Activated CD8-positive, alpha-beta memory T cell treated with anti-CD3 and anti-CD28 coated beads, Interleukin-2, amount 10 ng/mL, durations not matched to agents 7 days and 5 days (primary cell): ENCODE data around the gene MVK. TPM values are rescaled to one million over a fixed set of nuclear protein-coding genes. Genes with fewer than 3 reads are reported as not detected.
"Not testable (repeated sequence)": the region's sequence is repeated elsewhere in the genome, so short reads cannot be mapped to it uniquely, and the experiment has no call there.

Experiments used
- ATAC-seq: fragments of 150-1000 bp; cut with Tn5 transposase; one replicate; pipeline ENCODE4 v1.10.0; 2021; ENCODE audit warnings: moderate library complexity
- CTCF ChIA-PET: fragments of 350-600 bp; sonication (Branson Sonifier 250); formaldehyde crosslinking; loops from one replicate; lab custom pipeline; 2021; ENCODE audit warnings: antibody characterized with exemption; lab: Charles Lee
- DNase-seq: peaks from one replicate; pipeline ENCODE4 v3.0.0-alpha.2; 2020
- H3K27ac Mint-ChIP-seq: one replicate; pipeline ENCODE4 v1.8.0; 2021; ENCODE audit warnings: mild to moderate bottlenecking, mixed read lengths
- H3K27me3 Mint-ChIP-seq: one replicate; pipeline ENCODE4 v1.8.0; 2021; ENCODE audit warnings: mixed read lengths
- H3K36me3 Mint-ChIP-seq: one replicate; pipeline ENCODE4 v1.8.0; 2021; ENCODE audit warnings: mild to moderate bottlenecking, mixed read lengths
- H3K4me1 Mint-ChIP-seq: one replicate; pipeline ENCODE4 v1.8.0; 2021; ENCODE audit warnings: mixed read lengths
- H3K4me3 Mint-ChIP-seq: one replicate; pipeline ENCODE4 v1.8.0; 2021; ENCODE audit warnings: mild to moderate bottlenecking, moderate library complexity, mixed read lengths
- H3K9me3 Mint-ChIP-seq: one replicate; pipeline ENCODE4 v1.8.0; 2022; ENCODE audit warnings: low read depth, mixed read lengths
- total RNA-seq, 2 experiments: library from RNA; stranded (reverse); gene quantifications; one replicate each; pipeline ENCODE4 v1.2.3, GENCODE V29; 2021

The MVK gene
- total RNA-seq, 2 experiments from 2014 or later, result 21.7 to 27.4 TPM

GRCh38 chr12:109601557-109601956 lies 28.0 kb downstream of the MVK start:
- Mint-ChIP-seq H3K36me3 (no peaks in the 10 kb centered on the region), H3K27ac (no peak overlapping the region), H3K4me3 (no peak overlapping the region), H3K9me3 (no peaks in the 10 kb centered on the region), H3K4me1 (peaks cover 23% of the 10 kb centered on the region), H3K27me3 (peaks cover 4% of the 10 kb centered on the region)
- DNase-seq (no peak), ATAC-seq (no peak)
- CTCF ChIA-PET, result interaction anchor here (5.8 kb wide), 1 partner anchor 174 kb away, joined by 74 read pairs; no protein-coding TSS in a partner anchor

- ATAC-seq, CTCF ChIA-PET, H3K36me3 Mint-ChIP-seq, H3K27me3 Mint-ChIP-seq, H3K9me3 Mint-ChIP-seq, H3K27ac Mint-ChIP-seq, DNase-seq, H3K4me3 Mint-ChIP-seq: not testable (repeated sequence)
- peaks cover 23% of the 10 kb centered on the region for H3K4me1 Mint-ChIP-seq
These were observed 28.5 kb downstream of the MVK start for GRCh38 chr12:109602132-109602531.

GRCh38 chr12:109604132-109604585 lies 30.6 kb downstream of the MVK start:
- H3K4me1 Mint-ChIP-seq, result peaks cover 24% of the 10 kb centered on the region
- H3K4me3 Mint-ChIP-seq, result peak overlapping the region; percentile 50
- H3K27ac Mint-ChIP-seq, result peak overlapping the region; percentile 79
- CTCF ChIA-PET, result interaction anchor here (1.4 to 1.6 kb wide), 2 partner anchors 9 to 241 kb away, joined by 3 to 4 read pairs; no protein-coding TSS in a partner anchor
- H3K27me3 Mint-ChIP-seq, result peaks cover 10% of the 10 kb centered on the region
- H3K36me3 Mint-ChIP-seq, result no peaks in the 10 kb centered on the region
- peak; percentile 11 for ATAC-seq
- DNase-seq, result no peak
- no peaks in the 10 kb centered on the region for H3K9me3 Mint-ChIP-seq

GRCh38 chr12:109605016-109605415 lies 31.4 kb downstream of the MVK start:
- peaks cover 24% of the 10 kb centered on the region for H3K4me1 Mint-ChIP-seq
- H3K27me3 Mint-ChIP-seq, result peaks cover 15% of the 10 kb centered on the region
- DNase-seq (no peak), ATAC-seq (no peak)
- H3K9me3 Mint-ChIP-seq, result no peaks in the 10 kb centered on the region
- CTCF ChIA-PET, result interaction anchor here (1.0 to 1.6 kb wide), 3 partner anchors 10 to 240 kb away, joined by 3 to 4 read pairs (median 3); partner anchors contain the start of genes MMAB and MVK
- H3K36me3 Mint-ChIP-seq, result no peaks in the 10 kb centered on the region
- H3K27ac Mint-ChIP-seq, result no peak overlapping the region
- no peak overlapping the region for H3K4me3 Mint-ChIP-seq

DNA sequence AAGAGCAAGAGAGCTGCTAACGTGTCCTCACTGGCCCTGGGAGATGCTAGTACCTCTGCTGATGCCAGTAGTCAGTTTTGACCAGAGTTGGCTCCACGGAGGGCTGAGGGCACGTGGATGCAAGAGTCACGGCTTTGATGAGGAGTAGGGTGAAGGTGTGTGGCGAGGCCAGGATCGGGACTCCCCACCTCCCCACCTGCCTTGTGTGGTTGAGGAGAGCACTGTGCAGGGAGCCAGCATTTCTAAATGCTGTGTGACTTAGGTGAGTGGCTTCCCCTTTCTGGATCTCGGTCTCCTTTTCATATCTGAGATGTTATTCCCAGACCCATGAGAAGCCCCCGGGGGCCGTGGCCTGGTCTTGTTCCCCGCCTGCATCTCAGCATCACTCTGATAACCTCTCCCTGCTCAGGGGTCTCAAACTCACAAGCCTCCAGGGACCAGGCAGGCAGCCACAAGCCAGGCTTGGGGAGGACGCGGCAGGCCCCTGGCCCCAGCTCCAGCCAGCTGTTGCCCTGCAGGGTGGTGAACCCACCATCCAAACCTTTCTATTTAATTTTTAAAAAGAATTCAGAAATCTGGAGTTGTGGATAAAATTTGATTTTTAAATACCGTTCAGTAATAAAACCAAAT lies 32.1 kb downstream of the MVK start:
- Mint-ChIP-seq H3K36me3 (no peaks in the 10 kb centered on the region), H3K4me1 (peaks cover 24% of the 10 kb centered on the region), H3K9me3 (no peaks in the 10 kb centered on the region), H3K27ac (no peak overlapping the region), H3K4me3 (no peak overlapping the region), H3K27me3 (peaks cover 15% of the 10 kb centered on the region)
- CTCF ChIA-PET, result interaction anchor here (1.0 to 2.3 kb wide), 2 partner anchors 8 to 32 kb away, joined by 3 to 14 read pairs; partner anchors contain the start of genes MMAB and MVK
- no peak for ATAC-seq
- no peak for DNase-seq

GRCh38 chr12:109606320-109607028 lies 32.9 kb downstream of the MVK start:
- Mint-ChIP-seq H3K4me1 (peaks cover 24% of the 10 kb centered on the region), H3K36me3 (no peaks in the 10 kb centered on the region), H3K27me3 (peaks cover 15% of the 10 kb centered on the region), H3K4me3 (no peak overlapping the region), H3K9me3 (no peaks in the 10 kb centered on the region), H3K27ac (no peak overlapping the region)
- ATAC-seq (no peak), DNase-seq (no peak)
- CTCF ChIA-PET, result interaction anchor here (1.0 to 2.3 kb wide), 2 partner anchors 9 to 33 kb away, joined by 3 to 14 read pairs; partner anchors contain the start of genes MMAB and MVK

GRCh38 chr12:109607618-109608017 lies 34.0 kb downstream of the MVK start:
- Mint-ChIP-seq H3K4me1 (peaks cover 24% of the 10 kb centered on the region), H3K36me3 (no peaks in the 10 kb centered on the region), H3K9me3 (no peaks in the 10 kb centered on the region), H3K27ac (no peak overlapping the region), H3K27me3 (peaks cover 22% of the 10 kb centered on the region), H3K4me3 (no peak overlapping the region)
- no peak for ATAC-seq
- DNase-seq, result no peak
- CTCF ChIA-PET, result interaction anchor here (2.3 to 3.5 kb wide), 2 partner anchors 10 kb away, joined by 14 to 17 read pairs; no protein-coding TSS in a partner anchor

DNA sequence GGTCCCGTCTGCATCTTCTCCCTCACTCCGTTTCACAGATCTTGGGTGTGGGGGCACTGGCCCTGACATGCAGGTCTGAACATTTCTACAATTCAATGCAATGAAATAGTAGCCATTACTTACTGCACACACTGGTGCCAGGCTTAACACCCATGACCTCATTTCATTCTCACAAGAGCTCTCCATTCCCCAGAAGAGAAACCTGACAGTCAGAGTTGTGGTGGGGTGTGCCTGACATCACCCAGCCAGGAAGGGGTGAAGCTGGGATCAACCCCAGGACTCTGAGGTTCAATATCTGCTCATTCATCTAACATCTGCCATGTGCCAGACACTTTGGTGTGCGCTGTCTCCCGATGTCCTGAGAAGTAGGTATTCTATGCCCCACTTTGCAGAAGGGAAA lies 34.7 kb downstream of the MVK start:
- H3K27ac Mint-ChIP-seq, result no peak overlapping the region
- peak; percentile 58 for ATAC-seq
- H3K27me3 Mint-ChIP-seq, result peaks cover 29% of the 10 kb centered on the region
- H3K4me1 Mint-ChIP-seq, result peaks cover 23% of the 10 kb centered on the region
- H3K36me3 Mint-ChIP-seq, result no peaks in the 10 kb centered on the region
- H3K4me3 Mint-ChIP-seq, result no peak overlapping the region
- CTCF ChIA-PET, result interaction anchor here (3.5 kb wide), 1 partner anchor 11 kb away, joined by 17 read pairs; no protein-coding TSS in a partner anchor
- no peak for DNase-seq
- no peaks in the 10 kb centered on the region for H3K9me3 Mint-ChIP-seq

- Mint-ChIP-seq H3K4me3 (no peak overlapping the region), H3K27ac (no peak overlapping the region), H3K4me1 (peaks cover 18% of the 10 kb centered on the region), H3K27me3 (peaks cover 34% of the 10 kb centered on the region), H3K36me3 (no peaks in the 10 kb centered on the region), H3K9me3 (no peaks in the 10 kb centered on the region)
- CTCF ChIA-PET, result interaction anchor here (0.7 to 3.5 kb wide), 3 partner anchors 10 to 166 kb away, joined by 3 to 17 read pairs (median 3); no protein-coding TSS in a partner anchor
- DNase-seq, result no peak
- ATAC-seq, result no peak
These were observed 35.2 kb downstream of the MVK start for GRCh38 chr12:109608793-109609192.

DNA sequence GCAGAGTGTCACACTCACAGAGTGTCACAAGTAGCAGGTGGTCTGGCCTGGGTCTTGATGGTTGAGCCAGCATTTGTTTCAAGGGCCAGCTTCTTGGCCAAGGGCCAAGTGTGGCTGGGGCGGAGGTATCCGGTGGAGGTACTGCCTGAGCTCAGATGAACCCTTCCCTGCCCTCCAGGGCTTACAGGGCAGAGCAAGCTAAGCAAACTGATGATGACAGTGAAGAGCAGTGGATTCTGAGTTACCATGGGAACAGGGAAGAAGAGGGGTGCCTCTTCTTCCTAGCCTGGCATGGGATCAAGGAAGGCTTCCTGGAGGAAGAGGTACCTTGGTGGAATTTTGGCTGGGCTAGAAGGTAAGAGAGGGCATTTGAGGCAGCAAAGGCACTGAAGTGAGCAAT lies 35.7 kb downstream of the MVK start:
- CTCF ChIA-PET, result interaction anchor here (0.7 to 3.5 kb wide), 4 partner anchors 9 to 166 kb away, joined by 3 to 17 read pairs (median 4); no protein-coding TSS in a partner anchor
- no peak overlapping the region for H3K4me3 Mint-ChIP-seq
- no peaks in the 10 kb centered on the region for H3K36me3 Mint-ChIP-seq
- H3K4me1 Mint-ChIP-seq, result peaks cover 12% of the 10 kb centered on the region
- H3K27me3 Mint-ChIP-seq, result peaks cover 35% of the 10 kb centered on the region
- ATAC-seq (no peak), DNase-seq (no peak)
- no peak overlapping the region for H3K27ac Mint-ChIP-seq
- no peaks in the 10 kb centered on the region for H3K9me3 Mint-ChIP-seq

- Mint-ChIP-seq H3K27ac (no peak overlapping the region), H3K4me1 (peaks cover 7% of the 10 kb centered on the region), H3K27me3 (peaks cover 39% of the 10 kb centered on the region), H3K4me3 (no peak overlapping the region), H3K9me3 (no peaks in the 10 kb centered on the region), H3K36me3 (no peaks in the 10 kb centered on the region)
- ATAC-seq (no peak), DNase-seq (no peak)
- CTCF ChIA-PET, result interaction anchor here (2.0 to 3.5 kb wide), 2 partner anchors 13 to 91 kb away, joined by 5 to 17 read pairs; no protein-coding TSS in a partner anchor
These were observed 36.9 kb downstream of the MVK start for GRCh38 chr12:109610523-109610922.

DNA sequence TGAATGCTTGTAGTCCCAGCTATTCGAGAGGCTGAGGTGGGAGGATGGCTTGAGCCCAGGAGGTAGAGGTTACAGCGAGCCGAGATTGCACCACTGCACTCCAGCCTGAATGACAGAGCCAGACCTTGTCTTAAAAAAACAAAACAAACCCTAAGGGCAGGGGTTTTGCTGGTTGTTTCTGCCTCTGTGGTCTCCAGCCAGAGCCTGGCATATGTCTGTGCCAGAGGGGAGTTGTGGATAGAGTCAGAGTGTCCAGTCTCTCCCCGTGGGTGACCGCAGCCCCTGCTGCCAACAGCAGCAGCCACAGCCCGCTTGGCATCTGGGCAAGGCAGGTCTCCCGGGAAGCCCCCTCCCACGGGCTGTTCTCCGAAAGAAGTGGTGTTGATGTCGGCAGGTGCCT lies 37.6 kb downstream of the MVK start:
- Mint-ChIP-seq H3K9me3 (no peaks in the 10 kb centered on the region), H3K27me3 (peaks cover 44% of the 10 kb centered on the region), H3K4me1 (peaks cover 7% of the 10 kb centered on the region), H3K36me3 (no peaks in the 10 kb centered on the region), H3K27ac (no peak overlapping the region), H3K4me3 (no peak overlapping the region)
- CTCF ChIA-PET, result interaction anchor here (2.0 to 3.5 kb wide), 2 partner anchors 14 to 92 kb away, joined by 5 to 17 read pairs; no protein-coding TSS in a partner anchor
- no peak for ATAC-seq
- DNase-seq, result no peak

- ATAC-seq (no peak), DNase-seq (no peak)
- no peaks in the 10 kb centered on the region for H3K36me3 Mint-ChIP-seq
- no peaks in the 10 kb centered on the region for H3K9me3 Mint-ChIP-seq
- no peak overlapping the region for H3K27ac Mint-ChIP-seq
- CTCF ChIA-PET, result interaction anchor here (1.0 to 1.2 kb wide), 2 partner anchors 15 to 24 kb away, joined by 4 read pairs; no protein-coding TSS in a partner anchor
- no peak overlapping the region for H3K4me3 Mint-ChIP-seq
- H3K27me3 Mint-ChIP-seq, result peaks cover 50% of the 10 kb centered on the region
- H3K4me1 Mint-ChIP-seq, result peaks cover 7% of the 10 kb centered on the region
These were observed 38.4 kb downstream of the MVK start for GRCh38 chr12:109612003-109612402.
